ENCODE results near the gene ADGB.
"Not testable (repeated sequence)": the region's sequence is repeated elsewhere in the genome, so short reads cannot be mapped to it uniquely, and the experiment has no call there.

ADGB gene

GRCh38 chr6:146827216-146827928 is 228.6 kb downstream of the ADGB start:
- DNase-seq, result no peak

DNA sequence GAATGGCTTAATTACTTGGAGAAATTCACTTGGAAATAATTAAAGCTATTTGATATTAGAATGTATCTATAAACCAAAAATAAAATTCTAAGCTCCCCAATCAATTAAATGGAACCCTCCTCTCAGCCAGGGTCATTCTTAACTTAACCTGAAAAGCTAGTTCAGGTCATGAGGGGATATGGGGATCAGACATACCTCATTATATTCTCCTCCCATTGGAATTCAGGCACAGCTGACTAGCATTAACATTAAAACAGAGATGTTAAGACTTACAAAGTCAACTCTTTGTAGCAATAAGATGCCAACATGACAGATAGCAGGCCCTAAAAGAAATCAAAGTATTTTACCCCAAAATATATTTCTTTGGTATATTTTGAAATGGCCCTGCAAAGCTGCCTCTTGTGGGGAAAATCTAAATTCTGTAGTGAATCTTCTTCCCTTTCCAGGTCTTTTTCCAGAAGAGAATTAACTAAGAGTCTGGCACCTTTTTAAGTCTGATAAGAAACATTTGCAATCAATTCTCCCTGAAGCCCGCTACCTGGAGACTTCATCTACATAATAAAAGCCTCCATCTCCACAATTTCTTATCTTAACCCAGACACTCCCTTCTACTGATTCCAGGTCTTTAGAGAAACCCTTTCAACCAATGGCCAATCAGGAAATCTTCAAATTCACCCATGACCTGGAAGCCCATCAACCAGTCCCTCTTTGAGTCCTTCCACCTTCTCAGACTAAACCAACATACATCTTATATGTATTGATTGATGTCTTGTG is 231.2 kb downstream of the ADGB start:
- DNase-seq, result no peak

GRCh38 chr6:146833157-146833556 is 234.4 kb downstream of the ADGB start:
- no peak for DNase-seq

DNA sequence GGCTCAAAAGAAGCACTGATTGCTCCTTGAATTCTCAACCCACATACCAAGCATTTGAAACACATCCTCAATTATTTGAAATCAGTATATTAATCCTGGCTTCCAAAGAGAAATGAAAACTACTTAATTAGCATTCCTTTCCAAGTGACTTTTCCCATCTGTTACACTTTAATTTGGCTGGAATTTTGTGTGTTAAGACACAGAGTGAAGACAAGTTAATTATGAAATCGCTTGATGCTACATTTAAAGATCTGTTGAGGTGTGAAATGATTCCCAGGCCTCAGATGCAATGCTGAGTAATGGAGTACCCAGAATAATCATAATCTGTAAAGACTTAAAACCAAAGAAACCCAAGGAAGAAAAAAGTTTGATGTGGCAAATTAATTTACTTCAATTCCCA is 241.4 kb downstream of the ADGB start:
- DNase-seq, result no peak

GRCh38 chr6:146840641-146841040 is 241.9 kb downstream of the ADGB start:
- no peak for DNase-seq

DNA sequence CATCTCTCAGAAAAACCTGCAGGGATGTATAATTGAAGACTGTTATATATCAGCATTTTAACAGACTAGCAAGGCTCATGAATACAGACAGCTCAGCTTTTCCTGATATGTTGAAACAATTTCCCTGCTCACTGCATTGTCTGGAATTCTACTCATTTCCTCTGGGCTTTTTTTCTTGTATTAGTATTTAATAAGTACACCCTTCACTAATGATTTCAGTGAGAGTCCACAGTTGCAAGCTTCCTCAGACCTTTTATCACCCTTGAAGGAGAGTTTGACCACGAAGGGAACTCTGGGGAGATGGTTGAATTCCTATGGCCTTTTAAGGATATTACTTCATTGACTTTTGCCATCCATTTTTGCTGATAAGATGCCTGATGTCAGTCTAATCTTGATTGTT is 248.7 kb downstream of the ADGB start:
- no peak for DNase-seq

DNA sequence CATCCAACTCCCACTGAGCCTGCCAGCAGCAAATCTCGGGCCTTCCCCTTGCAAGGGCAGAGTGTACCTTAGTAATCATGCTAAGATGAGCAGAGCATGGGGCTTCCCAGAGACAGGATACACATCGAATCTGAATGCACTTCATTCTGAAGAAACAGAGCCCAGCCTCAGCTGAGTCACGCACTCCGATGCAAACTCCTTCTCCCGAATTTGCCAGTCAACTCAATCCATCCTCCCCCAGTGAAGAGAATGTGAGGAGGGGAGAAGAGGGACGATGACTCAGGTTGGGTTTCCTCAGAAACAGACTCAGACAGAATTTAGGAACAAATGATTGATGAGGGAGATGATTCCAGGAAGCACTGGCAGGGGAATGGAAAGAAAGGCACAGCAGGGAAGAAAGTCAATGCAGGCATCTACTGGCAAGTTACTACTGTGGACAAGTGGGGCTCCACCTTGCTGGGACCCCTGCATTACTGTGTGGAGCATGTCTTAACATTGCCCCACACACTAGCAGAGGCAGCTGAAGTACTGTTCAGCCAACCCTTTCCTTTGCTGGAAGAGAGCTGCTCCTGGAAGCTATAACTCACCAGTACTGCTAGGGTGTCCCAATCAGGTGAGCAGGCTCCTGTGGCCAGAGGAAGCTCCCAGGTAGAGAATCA is 251.6 kb downstream of the ADGB start:
- no peak for DNase-seq

DNA sequence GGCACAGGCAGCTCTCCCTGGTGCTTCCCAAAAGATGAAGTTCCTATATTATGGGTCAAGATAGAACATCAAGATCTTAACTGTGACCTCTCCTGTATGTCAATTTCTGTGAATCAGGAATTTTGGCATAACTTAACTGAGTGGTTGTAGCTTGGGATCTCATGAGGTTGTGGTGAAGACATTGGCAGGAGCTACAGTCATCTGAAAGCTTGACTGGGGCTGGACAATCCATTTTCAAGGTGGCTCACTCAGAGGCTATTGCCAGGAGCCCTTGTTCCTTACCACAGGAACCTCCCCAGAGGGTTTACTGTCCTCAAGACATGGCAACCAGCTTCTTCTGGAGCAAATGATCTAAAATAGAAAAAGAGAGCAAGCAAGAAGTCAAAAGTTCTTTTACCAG is 252.2 kb downstream of the ADGB start:
- no peak for DNase-seq

DNA sequence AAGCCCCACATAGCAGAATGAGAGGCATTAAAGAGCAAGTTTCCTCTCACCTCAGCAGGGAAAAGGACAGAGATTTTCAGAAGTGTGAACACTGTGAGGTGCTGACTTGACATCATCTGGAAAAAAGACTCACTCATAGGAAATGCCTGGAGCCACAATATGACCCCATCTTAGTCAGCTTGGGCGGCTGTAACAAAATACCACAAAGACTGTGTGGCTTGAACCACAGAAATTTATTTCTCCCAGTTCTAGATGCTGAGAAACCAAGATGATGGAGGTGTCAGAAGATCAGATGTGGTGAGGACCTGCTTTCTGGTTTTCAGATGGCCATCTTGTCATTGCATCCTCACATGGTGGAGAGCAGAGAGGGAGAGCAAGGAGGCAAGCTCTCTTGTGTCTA is 253.1 kb downstream of the ADGB start:
- no peak for DNase-seq

- not testable (repeated sequence) for DNase-seq
Observed at GRCh38 chr6:146854521-146855255, 255.9 kb downstream of the ADGB start.

- no peak for DNase-seq
Observed at GRCh38 chr6:146855889-146856288, 257.1 kb downstream of the ADGB start.

DNA sequence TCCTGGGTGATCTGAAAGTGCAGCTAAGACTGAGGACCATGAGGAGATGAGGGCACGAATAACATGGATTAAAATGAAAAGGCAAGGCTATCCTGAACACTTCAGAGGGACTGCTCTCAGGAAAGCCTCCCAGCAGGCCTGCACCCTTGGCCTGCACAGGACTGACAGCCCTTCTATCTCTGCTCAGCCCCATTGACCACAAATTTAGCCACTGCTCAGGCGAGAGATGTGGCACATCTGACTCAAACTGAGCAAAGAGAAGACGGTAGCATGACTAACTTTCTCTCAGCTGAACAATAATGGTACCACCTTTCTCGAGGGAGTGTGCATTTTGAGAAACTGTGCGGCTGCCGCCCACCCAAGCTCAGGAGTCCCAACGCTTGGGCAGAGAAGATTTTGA is 257.5 kb downstream of the ADGB start:
- no peak for DNase-seq

DNA sequence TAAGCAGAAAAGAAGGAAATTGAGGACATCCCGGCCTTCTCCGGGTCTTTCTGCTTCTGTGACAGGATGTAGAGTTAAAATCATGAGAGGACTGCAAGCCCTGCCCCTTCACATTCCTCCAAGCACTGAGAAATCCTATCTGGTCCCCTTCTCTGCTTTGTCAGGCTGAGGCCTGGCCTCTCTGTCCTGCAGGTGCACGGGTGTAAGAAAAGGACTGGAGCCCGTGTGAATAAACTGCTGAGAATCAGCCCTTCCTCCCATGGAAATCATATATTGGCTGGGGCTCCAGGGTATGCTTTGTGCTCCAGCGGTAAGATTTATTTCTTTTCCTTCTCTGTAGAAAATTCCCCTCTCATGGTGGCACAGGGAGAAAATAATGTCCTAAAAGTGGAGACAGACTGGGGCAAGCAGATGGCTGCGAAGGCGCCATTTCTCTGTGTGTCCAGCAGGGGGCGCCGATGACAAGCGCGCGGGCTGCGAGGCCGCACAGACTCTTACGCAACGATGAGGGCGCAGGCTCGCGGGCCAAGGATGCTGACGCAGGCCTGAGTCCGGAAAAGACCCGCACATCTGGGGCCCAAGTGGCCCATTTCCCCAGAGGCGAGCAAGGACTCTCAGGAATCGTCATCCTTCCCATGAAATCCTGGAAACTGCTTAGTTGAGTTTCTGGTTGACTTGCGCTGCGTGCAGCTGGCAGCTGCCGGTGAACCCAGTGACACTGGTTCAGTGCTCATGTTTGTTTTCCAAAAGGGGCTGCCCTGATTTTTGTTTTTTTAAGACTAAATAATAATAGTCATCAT is 258.6 kb downstream of the ADGB start:
- peak; percentile 91 for DNase-seq

DNA sequence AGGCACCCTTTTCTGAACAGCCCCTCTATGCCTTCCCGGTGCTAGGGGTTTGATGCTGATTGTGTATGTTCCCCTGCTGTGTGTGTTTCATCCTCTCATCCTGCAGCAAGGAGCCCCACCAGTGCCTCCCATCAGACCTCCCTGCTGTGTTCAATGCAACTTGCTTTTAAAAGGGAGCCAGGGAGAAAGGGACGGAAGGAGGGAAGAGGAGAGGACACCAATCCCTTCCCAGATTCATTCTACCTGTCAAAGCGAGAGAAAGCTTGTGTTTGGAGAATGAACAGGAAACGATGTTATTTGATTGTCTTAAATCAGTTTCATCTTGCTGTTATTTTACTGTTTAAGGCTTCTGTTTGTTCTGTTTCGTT is 259.2 kb downstream of the ADGB start:
- no peak for DNase-seq

DNA sequence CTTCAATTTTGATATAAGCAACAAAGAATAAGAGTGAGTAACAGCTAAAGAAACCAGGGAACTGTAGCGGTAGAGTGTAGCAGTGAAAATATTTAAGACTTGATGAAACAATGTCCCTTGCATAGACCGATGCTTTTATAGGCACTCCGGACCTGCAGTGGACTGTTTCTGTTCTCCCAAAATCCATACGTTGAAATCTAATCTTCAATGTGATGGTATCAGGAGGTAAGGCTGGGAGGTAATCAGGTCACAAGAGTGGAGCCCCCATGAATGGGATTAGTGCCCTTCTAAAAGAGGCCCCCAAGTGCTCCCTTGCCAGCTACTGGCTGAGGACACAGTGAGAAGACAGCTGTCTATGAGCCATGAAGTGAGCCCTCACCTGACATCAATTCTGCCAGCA is 260.4 kb downstream of the ADGB start:
- no peak for DNase-seq

GRCh38 chr6:146859795-146860495 is 261.2 kb downstream of the ADGB start:
- DNase-seq, result no peak

GRCh38 chr6:146860583-146860982 is 261.8 kb downstream of the ADGB start:
- no peak for DNase-seq

DNA sequence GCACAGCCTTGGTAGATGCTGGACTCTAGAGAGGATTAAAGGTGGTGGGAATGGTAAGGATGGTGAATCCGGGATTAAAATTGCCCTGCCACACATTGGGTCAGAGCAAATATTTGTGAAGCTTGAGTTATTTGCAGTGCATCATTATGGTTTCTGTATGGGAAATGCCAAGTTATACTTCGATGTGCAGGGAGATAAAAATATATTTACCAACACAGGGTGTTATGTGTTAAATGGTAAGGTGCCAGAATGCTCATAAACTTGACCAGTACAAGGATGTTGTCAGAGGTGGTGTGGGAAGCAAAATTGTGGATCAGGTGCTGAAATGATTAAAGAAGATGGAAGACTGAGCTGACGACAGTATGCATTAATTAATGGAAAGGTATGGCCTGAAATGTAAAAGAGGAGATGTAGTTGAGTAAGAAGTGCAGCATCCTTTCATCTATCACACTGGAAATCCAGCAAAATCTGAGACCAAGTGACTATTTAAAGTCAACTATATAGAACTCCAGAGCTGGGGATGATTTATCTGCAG is 262.3 kb downstream of the ADGB start:
- DNase-seq, result no peak

DNA sequence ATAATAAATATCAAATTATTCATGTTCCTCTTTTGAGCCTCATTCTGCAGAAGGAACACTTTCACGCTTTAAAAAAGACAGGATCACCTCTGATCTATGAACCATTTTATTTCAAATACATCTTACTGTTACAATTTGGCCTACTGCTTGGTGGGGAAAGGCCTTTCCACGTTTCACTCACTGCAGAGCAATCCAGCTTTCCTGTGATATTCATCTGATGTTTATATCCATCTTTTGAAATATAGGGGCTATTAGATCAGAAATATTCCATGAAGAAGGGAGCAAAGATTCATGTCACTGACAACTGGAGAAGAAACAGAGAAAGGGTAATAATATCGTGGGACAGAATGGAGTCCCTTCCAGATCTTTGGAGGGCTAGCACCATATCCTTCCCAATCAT is 262.9 kb downstream of the ADGB start:
- DNase-seq, result no peak

- no peak for DNase-seq
Observed at GRCh38 chr6:146862508-146862919, 263.7 kb downstream of the ADGB start.

GRCh38 chr6:146864300-146864699 is 265.5 kb downstream of the ADGB start:
- no peak for DNase-seq

DNA sequence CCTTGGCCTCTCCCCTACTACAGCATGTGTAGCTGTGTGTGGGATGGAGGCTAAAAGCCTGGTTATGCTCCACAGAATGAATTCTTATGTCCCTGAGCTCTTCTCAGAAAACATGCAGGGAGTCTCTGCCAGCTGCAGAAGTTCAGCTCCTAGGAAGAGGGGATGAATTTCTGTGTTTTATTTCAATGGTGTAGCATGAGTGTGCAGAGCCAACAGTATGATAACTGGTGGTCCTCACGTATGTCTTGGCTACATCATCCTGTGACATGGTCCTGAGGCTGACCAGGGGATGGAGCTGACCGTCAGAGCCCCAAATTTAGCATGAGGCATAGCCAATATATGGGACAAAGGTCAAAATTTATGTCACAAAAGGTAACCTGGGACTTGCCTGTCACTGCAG is 266.1 kb downstream of the ADGB start:
- no peak for DNase-seq
